Neural progenitor cell (in vitro differentiated cells): Measurements from ENCODE around the gene ST6GALNAC2. TPM values are rescaled to one million over a fixed set of nuclear protein-coding genes. Genes with fewer than 3 reads are reported as not detected.

Experiments
- DNase-seq: peaks from one replicate; pipeline ENCODE4 v3.0.0-alpha.2; 2016; ENCODE audit warnings: low spot score
- H2AFZ ChIP-seq: fragments of 200-600 bp; sonication (generic); replicated peaks from 2 replicates; pipeline ENCODE4 v1.6.1; 2016; ENCODE audit warnings: antibody characterized with exemption
- H3F3A ChIP-seq: fragments of 200-600 bp; sonication (generic); 2 replicates; pipeline ENCODE4 v1.6.1; 2016; ENCODE audit warnings: antibody characterized with exemption, low read depth
- H3K27ac ChIP-seq: fragments of 200-600 bp; sonication (generic); 2 replicates; pipeline ENCODE4 v1.5.1; 2016; ENCODE audit warnings: mild to moderate bottlenecking
- H3K27me3 ChIP-seq: fragments of 200-600 bp; sonication (generic); 2 replicates; pipeline ENCODE4 v1.6.1; 2016; ENCODE audit warnings: mild to moderate bottlenecking, moderate library complexity
- H3K36me3 ChIP-seq: fragments of 200-600 bp; sonication (generic); 2 replicates; pipeline ENCODE4 v1.5.1; 2016
- H3K4me1 ChIP-seq: fragments of 200-600 bp; sonication (generic); 2 replicates; pipeline ENCODE4 v1.6.1; 2016; ENCODE audit warnings: mixed run types
- H3K4me2 ChIP-seq: fragments of 200-600 bp; sonication (generic); 2 replicates; pipeline ENCODE4 v1.6.1; 2016
- H3K4me3 ChIP-seq: fragments of 200-600 bp; sonication (generic); 2 replicates; pipeline ENCODE4 v1.5.1; 2016
- H3K79me2 ChIP-seq: fragments of 200-600 bp; sonication (generic); 2 replicates; pipeline ENCODE4 v1.6.1; 2016; ENCODE audit warnings: low read depth
- H3K9ac ChIP-seq: fragments of 200-600 bp; sonication (generic); 2 replicates; pipeline ENCODE4 v1.6.1; 2016
- H3K9me3 ChIP-seq: fragments of 200-600 bp; sonication (generic); 2 replicates; pipeline ENCODE4 v1.5.1; 2016; ENCODE audit warnings: low read depth
- H4K20me1 ChIP-seq: fragments of 200-600 bp; sonication (generic); 2 replicates; pipeline ENCODE4 v1.6.1; 2016; ENCODE audit warnings: low read depth
- H3K27ac Mint-ChIP-seq: 3 replicates; pipeline ENCODE4 v1.8.0; 2021; ENCODE audit warnings: mixed read lengths
- H3K27me3 Mint-ChIP-seq: 2 replicates; pipeline ENCODE4 v1.8.0; 2022; ENCODE audit warnings: low read depth, mild to moderate bottlenecking, inconsistent platforms, moderate library complexity, mixed read lengths; ENCODE audit not compliant: insufficient read depth
- H3K36me3 Mint-ChIP-seq: 3 replicates; pipeline ENCODE4 v1.8.0; 2021; ENCODE audit warnings: mixed read lengths
- H3K4me1 Mint-ChIP-seq: 3 replicates; pipeline ENCODE4 v1.8.0; 2021; ENCODE audit warnings: mixed read lengths
- H3K4me3 Mint-ChIP-seq: 3 replicates; pipeline ENCODE4 v1.8.0; 2021; ENCODE audit warnings: mild to moderate bottlenecking, moderate library complexity, mixed read lengths
- H3K9me3 Mint-ChIP-seq: 3 replicates; pipeline ENCODE4 v1.8.0; 2020; ENCODE audit warnings: mixed read lengths
- EZH2 ChIP-seq: fragments of 200-600 bp; sonication (generic); IDR thresholded peaks from 2 replicates; pipeline ENCODE4 v1.6.1; 2017; ENCODE audit warnings: antibody characterized with exemption, mild to moderate bottlenecking, moderate library complexity
- EZH2phosphoT487 ChIP-seq: fragments of 200-600 bp; sonication (generic); IDR thresholded peaks from 2 replicates; pipeline ENCODE4 v1.6.1; 2017; ENCODE audit warnings: antibody characterized with exemption
- total RNA-seq: library from RNA; depleted of rRNA; stranded (reverse); fragments of >200 nt; gene quantifications from 2 replicates; pipeline ENCODE4 v1.2.3, GENCODE V29; 2015; ENCODE audit warnings: low replicate concordance
- TF ChIP-seq, protein P1 (sequence below): fragments of 200-600 bp; sonication (generic); IDR thresholded peaks from 2 replicates; pipeline ENCODE4 v1.5.1; 2017; ENCODE audit warnings: antibody characterized with exemption, mild to moderate bottlenecking

The ST6GALNAC2 gene
- total RNA-seq, 1 donor from 2014 or later: not detected

DNA sequence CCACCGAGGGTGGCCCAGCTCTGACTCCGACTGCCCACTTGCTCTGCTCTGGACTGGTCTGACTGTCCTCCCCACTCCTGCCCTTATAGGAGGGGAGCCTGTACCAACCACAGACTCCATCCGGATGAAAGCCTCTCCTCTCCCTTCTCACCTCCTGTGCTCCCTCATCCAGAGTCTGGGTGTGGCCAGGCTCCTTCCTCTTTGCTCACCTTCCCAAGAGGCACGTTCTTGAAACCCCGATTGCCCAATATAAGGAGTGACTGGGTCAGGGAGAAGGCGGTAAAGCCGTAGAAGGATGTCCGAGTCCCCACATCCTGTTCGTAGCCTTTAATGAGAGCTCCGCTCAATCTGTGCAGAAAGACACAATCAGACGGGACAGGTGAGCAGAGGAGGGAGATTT lies 40.8 kb upstream of the ST6GALNAC2 start:
- Histone ChIP-seq H3K4me1 (peaks cover 4% of the 10 kb centered on the region), H3K9ac (no peak overlapping the region), H4K20me1 (no peaks in the 10 kb centered on the region), H3K27ac (no peak overlapping the region), H3K27me3 (peaks cover 27% of the 10 kb centered on the region), H2AFZ (no peak overlapping the region), H3K4me3 (no peak overlapping the region), H3K79me2 (no peaks in the 10 kb centered on the region), H3K9me3 (no peaks in the 10 kb centered on the region), H3F3A (peaks cover 4% of the 10 kb centered on the region), H3K4me2 (no peak overlapping the region), H3K36me3 (no peaks in the 10 kb centered on the region)
- Mint-ChIP-seq H3K27me3 (peaks cover 9% of the 10 kb centered on the region), H3K4me3 (no peak overlapping the region), H3K27ac (no peak overlapping the region), H3K36me3 (no peaks in the 10 kb centered on the region), H3K9me3 (no peaks in the 10 kb centered on the region), H3K4me1 (peaks cover 20% of the 10 kb centered on the region)
- DNase-seq: no peak
- TF ChIP-seq EZH2phosphoT487 (no peak), EZH2 (no peak)
- TF ChIP-seq, protein P1, sequence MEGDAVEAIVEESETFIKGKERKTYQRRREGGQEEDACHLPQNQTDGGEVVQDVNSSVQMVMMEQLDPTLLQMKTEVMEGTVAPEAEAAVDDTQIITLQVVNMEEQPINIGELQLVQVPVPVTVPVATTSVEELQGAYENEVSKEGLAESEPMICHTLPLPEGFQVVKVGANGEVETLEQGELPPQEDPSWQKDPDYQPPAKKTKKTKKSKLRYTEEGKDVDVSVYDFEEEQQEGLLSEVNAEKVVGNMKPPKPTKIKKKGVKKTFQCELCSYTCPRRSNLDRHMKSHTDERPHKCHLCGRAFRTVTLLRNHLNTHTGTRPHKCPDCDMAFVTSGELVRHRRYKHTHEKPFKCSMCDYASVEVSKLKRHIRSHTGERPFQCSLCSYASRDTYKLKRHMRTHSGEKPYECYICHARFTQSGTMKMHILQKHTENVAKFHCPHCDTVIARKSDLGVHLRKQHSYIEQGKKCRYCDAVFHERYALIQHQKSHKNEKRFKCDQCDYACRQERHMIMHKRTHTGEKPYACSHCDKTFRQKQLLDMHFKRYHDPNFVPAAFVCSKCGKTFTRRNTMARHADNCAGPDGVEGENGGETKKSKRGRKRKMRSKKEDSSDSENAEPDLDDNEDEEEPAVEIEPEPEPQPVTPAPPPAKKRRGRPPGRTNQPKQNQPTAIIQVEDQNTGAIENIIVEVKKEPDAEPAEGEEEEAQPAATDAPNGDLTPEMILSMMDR: no peak

DNA sequence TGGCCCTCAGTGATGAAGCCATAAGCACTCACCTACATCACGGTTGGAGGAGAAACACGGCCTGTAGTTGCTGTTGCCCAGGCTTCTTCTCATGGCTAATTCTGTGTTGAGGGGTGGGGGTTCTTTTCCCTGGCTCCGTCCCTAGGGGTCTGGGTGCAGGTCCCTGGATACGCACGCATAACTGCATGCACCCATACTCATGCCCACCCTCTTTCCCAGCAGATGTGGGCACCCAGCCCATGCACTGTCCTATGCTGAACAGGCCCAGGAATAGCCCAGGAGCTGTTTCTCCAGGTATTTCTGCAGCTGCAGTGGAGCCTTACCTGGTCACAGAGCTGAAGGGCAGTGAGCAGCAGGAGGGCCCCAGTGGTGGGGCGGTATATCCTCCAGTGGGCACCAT lies 39.8 kb upstream of the ST6GALNAC2 start:
- Histone ChIP-seq H3K36me3 (no peaks in the 10 kb centered on the region), H3K27me3 (peaks cover 27% of the 10 kb centered on the region), H4K20me1 (no peaks in the 10 kb centered on the region), H3K79me2 (no peaks in the 10 kb centered on the region), H3K9me3 (no peaks in the 10 kb centered on the region), H3K4me1 (peaks cover 4% of the 10 kb centered on the region), H3K4me3 (no peak overlapping the region), H3F3A (peaks cover 4% of the 10 kb centered on the region), H3K9ac (no peak overlapping the region), H3K4me2 (no peak overlapping the region), H3K27ac (no peak overlapping the region), H2AFZ (no peak overlapping the region)
- Mint-ChIP-seq H3K9me3 (no peaks in the 10 kb centered on the region), H3K27me3 (peaks cover 9% of the 10 kb centered on the region), H3K27ac (no peak overlapping the region), H3K4me1 (peaks cover 16% of the 10 kb centered on the region), H3K36me3 (no peaks in the 10 kb centered on the region), H3K4me3 (no peak overlapping the region)
- no peak for DNase-seq
- TF ChIP-seq, protein P1: no peak
- TF ChIP-seq EZH2: no peak
- no peak for TF ChIP-seq EZH2phosphoT487

DNA sequence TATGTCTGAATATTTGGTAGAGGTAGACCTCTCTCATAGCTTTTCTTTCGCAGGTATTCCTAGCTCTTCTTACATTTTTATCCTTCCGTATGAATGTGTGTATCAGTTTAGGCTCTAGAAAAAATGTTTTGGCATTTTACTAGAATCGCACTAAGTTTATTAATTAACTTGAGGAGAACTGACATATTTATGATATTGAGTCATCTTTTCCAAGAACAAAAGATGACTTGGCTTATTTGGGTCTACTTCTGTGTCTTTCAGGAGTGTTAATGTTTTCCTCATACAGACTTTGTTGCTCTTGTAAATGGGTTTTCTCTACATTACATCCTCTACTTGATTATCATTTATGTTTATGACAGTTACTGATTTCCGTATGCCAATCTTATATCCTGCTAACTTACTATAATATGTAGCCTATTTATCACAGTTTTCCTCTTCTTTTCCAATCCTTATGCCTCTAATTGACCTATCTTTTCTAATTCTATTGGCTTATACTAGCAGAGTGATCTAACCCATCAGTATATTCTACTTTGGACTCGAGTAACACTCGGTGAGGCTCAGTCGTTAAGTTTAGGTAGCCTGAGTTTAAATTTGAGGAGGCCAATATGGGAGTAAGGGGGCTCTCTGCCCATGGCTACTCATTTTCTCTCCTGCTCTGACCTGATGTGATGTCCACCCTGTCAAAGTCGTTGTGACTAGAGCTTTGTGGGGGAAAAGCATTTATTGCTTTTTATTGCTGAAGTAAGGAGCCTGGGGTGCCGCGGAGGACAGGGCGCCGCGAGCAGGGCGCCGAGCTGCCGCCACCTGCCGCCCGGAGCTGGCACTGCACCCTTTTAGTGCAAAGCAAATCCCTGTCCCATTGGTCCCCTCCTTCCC lies 37.8 kb upstream of the ST6GALNAC2 start:
- Histone ChIP-seq H3F3A (peaks cover 4% of the 10 kb centered on the region), H3K27ac (no peak overlapping the region), H3K79me2 (no peaks in the 10 kb centered on the region), H3K4me2 (no peak overlapping the region), H3K36me3 (no peaks in the 10 kb centered on the region), H3K9ac (no peak overlapping the region), H3K4me1 (no peaks in the 10 kb centered on the region), H3K9me3 (no peaks in the 10 kb centered on the region), H2AFZ (peak overlapping the region; percentile 36), H3K4me3 (no peak overlapping the region), H4K20me1 (no peaks in the 10 kb centered on the region), H3K27me3 (peaks cover 27% of the 10 kb centered on the region)
- no peak for TF ChIP-seq EZH2phosphoT487
- TF ChIP-seq, protein P1: peak; percentile 91
- H3K27me3 Mint-ChIP-seq: peaks cover 6% of the 10 kb centered on the region
- no peak overlapping the region for H3K4me3 Mint-ChIP-seq
- H3K4me1 Mint-ChIP-seq: no peaks in the 10 kb centered on the region
- H3K36me3 Mint-ChIP-seq: no peaks in the 10 kb centered on the region
- peak; percentile 73 for DNase-seq
- no peak overlapping the region for H3K27ac Mint-ChIP-seq
- no peaks in the 10 kb centered on the region for H3K9me3 Mint-ChIP-seq
